Transverse colon (tissue), 4 donors: ENCODE results near the gene RBM19. TPM values are rescaled to one million over a fixed set of nuclear protein-coding genes. Genes with fewer than 3 reads are reported as not detected.

Source experiments
- DNase-seq: peaks from one replicate; pipeline ENCODE4 v3.0.0-alpha.2; 2019
- H3K27ac ChIP-seq, 4 donors: fragments of 200-600 bp; sonication (generic); 2 replicates each; pipeline ENCODE4 v1.5.1; 2016 to 2018; ENCODE audit warnings: inconsistent platforms in 4 of 4
- H3K27me3 ChIP-seq: fragments of 200-600 bp; sonication (generic); 2 replicates; pipeline ENCODE4 v1.5.1; 2017; ENCODE audit warnings: inconsistent platforms
- H3K36me3 ChIP-seq, 4 donors: fragments of 200-600 bp; sonication (generic); 2 replicates each; pipeline ENCODE4 v1.5.1; 2017 to 2019; ENCODE audit warnings: inconsistent platforms in 4 of 4
- H3K4me1 ChIP-seq, 4 donors: fragments of 200-600 bp; sonication (generic); 2 replicates each; pipeline ENCODE4 v1.5.1; 2017 to 2020; ENCODE audit warnings: inconsistent platforms in 4 of 4
- H3K4me3 ChIP-seq, 4 donors: fragments of 200-600 bp; sonication (generic); 1 replicate in 1 of 4; 2 replicates in 3 of 4; pipeline versions ENCODE4 v1.5.1 to v1.6.1; 2017 to 2019; ENCODE audit warnings: inconsistent platforms in 4 of 4
- H3K9me3 ChIP-seq, 2 donors: fragments of 200-600 bp; sonication (generic); 2 replicates each; pipeline ENCODE4 v1.5.1; 2017 to 2019; ENCODE audit warnings: inconsistent platforms in 2 of 2
- EP300 ChIP-seq: sonication (generic); formaldehyde crosslinking; IDR thresholded peaks from one replicate; pipeline ENCODE4 v1.6.1; 2017; ENCODE audit warnings: antibody characterized with exemption, low read depth
- POLR2A ChIP-seq: fragments of 450-650 bp; IDR thresholded peaks from one replicate; pipeline ENCODE4 v1.6.1; 2016; ENCODE audit warnings: antibody characterized with exemption, mild to moderate bottlenecking, moderate library complexity
- POLR2AphosphoS5 ChIP-seq, 3 donors: sonication (generic); formaldehyde crosslinking; IDR thresholded peaks; one replicate each; pipeline ENCODE4 v1.6.1; 2016; ENCODE audit warnings: antibody characterized with exemption in 3 of 3
- WGBS, 2 donors: methylation state at CpG; one replicate each; pipeline ENCODE4 v1.1.5; 2018; ENCODE audit warnings: low coverage in 1 of 2; 5-methylcytosine and 5-hydroxymethylcytosine counted together
- in situ Hi-C, 4 donors: fragments of 200-750 bp; cut with MboI; loops; one replicate each; pipeline versions ENCODE4 v1.15.0 to v1.15.1; 2017; ENCODE audit warnings: low sequenced_read_pairs in 3 of 4, low pct_ligation_motif_present in 1 of 4, low pct_unique_long_range_greater_than_20kb in 1 of 4
- intact Hi-C: fragments of 100-400 bp; cut with DNase I; formaldehyde crosslinking; loops from one replicate; pipeline ENCODE4 v1.15.1; 2023; ENCODE audit warnings: low total_unique reads
- total RNA-seq, 4 donors: library from RNA; depleted of rRNA; stranded (reverse); fragments of >200 nt; gene quantifications; one replicate each; pipeline ENCODE4 v1.1.0, GENCODE V29; 2016
- TF ChIP-seq, protein P1 (sequence below), 5 experiments: fragments of 200-600 bp in 3 of 5; fragments of 450-650 bp in 2 of 5; sonication (generic) in 3 of 5; IDR thresholded peaks; 1 replicate in 2 of 5; 2 replicates in 3 of 5; pipeline ENCODE4 v1.5.1; 2016 to 2017; ENCODE audit warnings: antibody characterized with exemption in 5 of 5, inconsistent platforms in 3 of 5, mild to moderate bottlenecking in 2 of 5, moderate library complexity in 1 of 5

Gene RBM19
- total RNA-seq, 4 donors from 2014 or later, result 24.3 to 96.1 (median 28.7) TPM

DNA sequence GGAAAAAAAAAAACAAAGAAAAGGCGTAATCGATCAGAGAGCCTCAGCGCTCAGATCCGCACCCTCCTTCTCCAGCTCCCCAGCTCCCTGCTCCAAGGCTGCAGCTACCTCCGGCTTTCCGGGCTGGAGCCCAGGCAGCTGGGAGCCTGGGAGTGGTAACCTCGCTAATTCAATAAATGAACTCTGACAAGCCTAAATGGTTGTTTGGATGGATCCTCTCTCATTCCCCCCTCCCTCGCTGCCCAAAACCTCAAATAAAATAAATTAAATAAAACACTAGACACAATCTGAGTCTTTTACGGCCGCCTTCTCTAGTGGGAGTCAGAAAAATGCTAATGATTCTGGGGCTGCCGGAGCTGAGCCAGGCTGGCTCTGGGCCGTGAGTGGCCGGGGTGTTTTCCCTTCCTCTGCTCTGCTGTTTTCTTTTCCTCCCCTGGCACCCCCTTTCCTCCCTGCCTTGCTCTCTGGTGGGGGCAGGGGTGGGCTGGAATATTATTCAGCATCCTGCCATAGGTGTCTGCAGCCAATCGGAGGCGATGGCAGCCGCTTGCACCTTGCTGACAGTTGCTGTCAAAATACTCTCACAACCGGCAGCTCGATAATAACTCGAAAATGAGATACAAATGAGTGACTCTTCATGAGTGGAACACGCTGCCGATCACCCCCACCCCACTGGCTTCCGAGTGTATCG lies 76.1 kb downstream of the RBM19 start:
- Histone ChIP-seq H3K4me3 (no peak overlapping the region), H3K9me3 (no peaks in the 10 kb centered on the region), H3K36me3 (no peaks in the 10 kb centered on the region), H3K4me1 (no peaks in the 10 kb centered on the region), H3K27me3 (no peaks in the 10 kb centered on the region), H3K27ac (no peak overlapping the region)
- in situ Hi-C loops, result no loop called here
- DNase-seq, result no peak
- TF ChIP-seq, protein P1, sequence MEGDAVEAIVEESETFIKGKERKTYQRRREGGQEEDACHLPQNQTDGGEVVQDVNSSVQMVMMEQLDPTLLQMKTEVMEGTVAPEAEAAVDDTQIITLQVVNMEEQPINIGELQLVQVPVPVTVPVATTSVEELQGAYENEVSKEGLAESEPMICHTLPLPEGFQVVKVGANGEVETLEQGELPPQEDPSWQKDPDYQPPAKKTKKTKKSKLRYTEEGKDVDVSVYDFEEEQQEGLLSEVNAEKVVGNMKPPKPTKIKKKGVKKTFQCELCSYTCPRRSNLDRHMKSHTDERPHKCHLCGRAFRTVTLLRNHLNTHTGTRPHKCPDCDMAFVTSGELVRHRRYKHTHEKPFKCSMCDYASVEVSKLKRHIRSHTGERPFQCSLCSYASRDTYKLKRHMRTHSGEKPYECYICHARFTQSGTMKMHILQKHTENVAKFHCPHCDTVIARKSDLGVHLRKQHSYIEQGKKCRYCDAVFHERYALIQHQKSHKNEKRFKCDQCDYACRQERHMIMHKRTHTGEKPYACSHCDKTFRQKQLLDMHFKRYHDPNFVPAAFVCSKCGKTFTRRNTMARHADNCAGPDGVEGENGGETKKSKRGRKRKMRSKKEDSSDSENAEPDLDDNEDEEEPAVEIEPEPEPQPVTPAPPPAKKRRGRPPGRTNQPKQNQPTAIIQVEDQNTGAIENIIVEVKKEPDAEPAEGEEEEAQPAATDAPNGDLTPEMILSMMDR (IDR thresholded peaks at IDR 0.05), result no peak
- TF ChIP-seq EP300 (no peak), POLR2A (no peak), POLR2AphosphoS5 (IDR thresholded peaks at IDR 0.05) (no peak)
- 72 to 77% methylated on average over 19 to 23 of the region's 23 CpGs for WGBS, 2 donors
- intact Hi-C loops, result no loop called here

- intact Hi-C loops, result no loop called here
- TF ChIP-seq, protein P1 (IDR thresholded peaks at IDR 0.05), result no peak
- TF ChIP-seq EP300, result no peak
- no peak for TF ChIP-seq POLR2A
- no peak for TF ChIP-seq POLR2AphosphoS5 (IDR thresholded peaks at IDR 0.05)
- in situ Hi-C loops, result no loop called here
- Histone ChIP-seq H3K9me3 (no peaks in the 10 kb centered on the region), H3K4me1 (no peaks in the 10 kb centered on the region), H3K27ac (no peak overlapping the region), H3K27me3 (no peaks in the 10 kb centered on the region), H3K36me3 (no peaks in the 10 kb centered on the region), H3K4me3 (no peak overlapping the region)
- no peak for DNase-seq
- WGBS, 2 donors, result 94% methylated on average over 3 of the region's 3 CpGs; no CpG with 5 or more reads in 1 of the 2 donors
Measured at GRCh38 chr12:113889076-113889475, 77.0 kb downstream of the RBM19 start.

GRCh38 chr12:113888435-113888834 lies 77.7 kb downstream of the RBM19 start:
- H3K9me3 ChIP-seq, result no peaks in the 10 kb centered on the region
- in situ Hi-C loops, result no loop called here
- H3K4me1 ChIP-seq, result no peaks in the 10 kb centered on the region
- DNase-seq, result no peak
- no peak for TF ChIP-seq POLR2A
- TF ChIP-seq EP300, result no peak
- intact Hi-C loops, result no loop called here
- H3K36me3 ChIP-seq, result no peaks in the 10 kb centered on the region
- no peak overlapping the region for H3K27ac ChIP-seq
- H3K27me3 ChIP-seq, result no peaks in the 10 kb centered on the region
- 92 to 100% methylated on average over 2 of the region's 2 CpGs for WGBS, 2 donors
- H3K4me3 ChIP-seq, result no peak overlapping the region

DNA sequence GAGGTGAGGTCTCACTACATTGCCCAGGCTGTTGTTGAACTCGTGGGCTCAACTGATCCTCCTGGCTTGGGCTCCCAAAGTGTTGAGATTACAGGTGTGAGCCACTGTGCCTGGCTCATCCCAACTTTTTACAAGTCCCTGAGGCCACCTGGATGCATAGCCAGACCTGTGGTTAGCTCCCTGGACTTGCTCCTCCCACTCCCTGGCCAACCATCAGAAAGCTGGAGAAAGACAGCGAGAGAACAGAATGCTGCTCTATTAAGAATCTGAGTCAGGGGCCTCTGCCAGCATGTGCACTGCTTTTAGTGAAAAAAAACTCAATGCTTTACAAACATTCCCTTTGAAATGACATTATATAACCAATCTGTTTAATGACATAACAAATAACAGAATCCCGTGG lies 78.2 kb downstream of the RBM19 start:
- TF ChIP-seq POLR2AphosphoS5 (IDR thresholded peaks at IDR 0.05) (no peak), POLR2A (no peak), EP300 (no peak)
- TF ChIP-seq, protein P1 (IDR thresholded peaks at IDR 0.05), result no peak
- no peak overlapping the region for H3K27ac ChIP-seq
- no peaks in the 10 kb centered on the region for H3K36me3 ChIP-seq
- no peaks in the 10 kb centered on the region for H3K4me1 ChIP-seq
- no peak for DNase-seq
- 93 to 95% methylated on average over 2 to 3 of the region's 3 CpGs for WGBS, 2 donors
- H3K9me3 ChIP-seq, result no peaks in the 10 kb centered on the region
- intact Hi-C loops, result no loop called here
- no peaks in the 10 kb centered on the region for H3K27me3 ChIP-seq
- H3K4me3 ChIP-seq, result no peak overlapping the region
- in situ Hi-C loops, result no loop called here

GRCh38 chr12:113886721-113887120 lies 79.4 kb downstream of the RBM19 start:
- Histone ChIP-seq H3K9me3 (no peaks in the 10 kb centered on the region), H3K27me3 (no peaks in the 10 kb centered on the region), H3K4me3 (no peak overlapping the region), H3K27ac (no peak overlapping the region), H3K36me3 (no peaks in the 10 kb centered on the region), H3K4me1 (no peaks in the 10 kb centered on the region)
- 92 to 100% methylated on average over 9 of the region's 9 CpGs for WGBS, 2 donors
- TF ChIP-seq, protein P1 (IDR thresholded peaks at IDR 0.05), result no peak
- TF ChIP-seq EP300, result no peak
- no peak for TF ChIP-seq POLR2AphosphoS5 (IDR thresholded peaks at IDR 0.05)
- TF ChIP-seq POLR2A, result no peak
- in situ Hi-C loops, result no loop called here
- intact Hi-C loops, result no loop called here
- no peak for DNase-seq
